ELF-1 (cell line): Measurements from ENCODE around the gene DNAH2.

ENCODE experiments used
- DNase-seq: peaks from one replicate; pipeline ENCODE4 v3.0.0-alpha.2; 2016; ENCODE audit warnings: low read depth, low spot score

Gene DNAH2, protein sequence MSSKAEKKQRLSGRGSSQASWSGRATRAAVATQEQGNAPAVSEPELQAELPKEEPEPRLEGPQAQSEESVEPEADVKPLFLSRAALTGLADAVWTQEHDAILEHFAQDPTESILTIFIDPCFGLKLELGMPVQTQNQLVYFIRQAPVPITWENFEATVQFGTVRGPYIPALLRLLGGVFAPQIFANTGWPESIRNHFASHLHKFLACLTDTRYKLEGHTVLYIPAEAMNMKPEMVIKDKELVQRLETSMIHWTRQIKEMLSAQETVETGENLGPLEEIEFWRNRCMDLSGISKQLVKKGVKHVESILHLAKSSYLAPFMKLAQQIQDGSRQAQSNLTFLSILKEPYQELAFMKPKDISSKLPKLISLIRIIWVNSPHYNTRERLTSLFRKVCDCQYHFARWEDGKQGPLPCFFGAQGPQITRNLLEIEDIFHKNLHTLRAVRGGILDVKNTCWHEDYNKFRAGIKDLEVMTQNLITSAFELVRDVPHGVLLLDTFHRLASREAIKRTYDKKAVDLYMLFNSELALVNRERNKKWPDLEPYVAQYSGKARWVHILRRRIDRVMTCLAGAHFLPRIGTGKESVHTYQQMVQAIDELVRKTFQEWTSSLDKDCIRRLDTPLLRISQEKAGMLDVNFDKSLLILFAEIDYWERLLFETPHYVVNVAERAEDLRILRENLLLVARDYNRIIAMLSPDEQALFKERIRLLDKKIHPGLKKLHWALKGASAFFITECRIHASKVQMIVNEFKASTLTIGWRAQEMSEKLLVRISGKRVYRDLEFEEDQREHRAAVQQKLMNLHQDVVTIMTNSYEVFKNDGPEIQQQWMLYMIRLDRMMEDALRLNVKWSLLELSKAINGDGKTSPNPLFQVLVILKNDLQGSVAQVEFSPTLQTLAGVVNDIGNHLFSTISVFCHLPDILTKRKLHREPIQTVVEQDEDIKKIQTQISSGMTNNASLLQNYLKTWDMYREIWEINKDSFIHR (N-terminal part only)

DNA sequence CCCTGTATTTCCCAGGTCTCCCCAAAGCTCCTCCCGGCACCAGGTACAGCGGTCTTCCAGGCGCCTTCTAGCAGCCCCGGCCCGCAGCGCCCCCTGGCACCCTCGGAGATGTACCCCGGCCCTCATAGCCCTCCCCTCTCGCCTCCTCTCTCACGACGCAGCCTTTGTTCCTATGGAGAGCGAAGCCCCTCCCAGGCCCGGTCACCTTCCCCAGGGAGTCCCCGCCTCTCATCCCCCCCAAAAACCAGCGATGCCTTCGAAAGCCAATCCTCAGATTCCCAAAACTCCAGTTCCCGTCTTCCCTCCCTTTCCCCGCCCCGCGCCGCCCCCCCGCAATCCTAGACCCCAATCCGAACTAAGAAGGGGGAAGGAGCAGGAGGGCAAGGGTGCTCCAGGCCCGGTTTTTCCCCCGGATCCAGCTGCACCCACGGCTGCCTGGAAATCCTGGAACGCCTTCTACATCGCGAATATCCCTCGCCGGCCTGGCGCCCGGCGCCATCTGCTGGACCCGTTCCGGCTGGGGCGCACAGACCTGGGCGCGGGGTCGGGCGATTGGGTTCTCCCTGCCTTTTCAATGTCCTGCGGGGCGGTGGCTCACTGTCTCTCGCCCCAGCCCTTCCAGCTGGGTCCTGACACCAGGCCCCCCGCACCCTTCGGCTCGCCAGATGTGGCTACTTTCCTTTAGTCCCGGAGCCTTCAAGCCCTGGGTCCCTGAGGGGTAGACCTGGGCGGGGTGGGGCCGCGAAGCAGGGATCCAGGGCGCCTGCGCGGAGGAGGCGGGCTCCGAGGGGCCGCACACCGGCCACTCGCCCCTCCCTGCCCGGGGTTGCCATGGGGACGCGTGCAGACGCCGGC, at the start of gene DNAH2:
Gene DNAH2, plus strand, starts transcription at position 844 of the 855 bp plus-strand sequence. CDS start 1,991 bp downstream, outside the sequence.
- peak; percentile 95 for DNase-seq

DNA sequence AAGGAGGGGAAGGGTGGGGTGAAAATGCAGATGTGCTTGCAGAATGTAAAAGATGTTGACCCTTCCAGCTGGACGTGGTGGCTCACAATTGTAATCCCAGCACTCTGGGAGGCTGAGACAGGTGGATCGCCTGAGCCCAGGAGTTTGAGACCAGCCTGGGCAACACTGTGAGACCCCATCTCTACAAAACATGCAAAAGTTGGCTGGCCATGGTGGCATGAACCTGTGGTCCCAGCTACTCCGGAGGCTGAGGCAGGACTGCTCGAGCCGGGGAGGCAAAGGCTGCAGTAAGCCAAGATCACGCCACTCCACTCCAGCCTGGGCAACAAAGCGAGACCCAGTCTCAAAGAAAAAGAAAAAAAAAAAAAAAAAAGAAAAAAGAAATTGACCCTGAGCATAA, 49.1 kb upstream of the DNAH2 start:
- no peak for DNase-seq

DNA sequence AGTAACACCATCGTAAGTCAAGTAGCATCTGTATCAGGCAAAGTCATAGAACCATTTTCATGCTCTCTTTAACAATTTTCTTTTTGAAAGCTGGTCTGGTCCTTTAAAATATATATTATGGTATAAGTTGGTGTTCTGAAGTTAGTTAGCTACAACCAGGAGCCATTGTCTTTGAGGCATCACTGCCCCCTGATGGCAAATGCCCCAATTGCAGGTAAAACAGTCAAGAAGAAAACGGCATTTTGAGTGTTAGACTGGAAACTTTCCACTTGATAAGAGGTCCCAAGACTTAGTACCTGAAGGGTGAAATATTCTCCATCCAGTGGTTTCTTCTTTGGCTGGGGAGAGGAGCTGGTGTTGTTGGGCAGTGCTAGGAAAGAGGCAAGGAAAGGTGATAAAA, 44.3 kb upstream of the DNAH2 start:
- peak; percentile 70 for DNase-seq

DNA sequence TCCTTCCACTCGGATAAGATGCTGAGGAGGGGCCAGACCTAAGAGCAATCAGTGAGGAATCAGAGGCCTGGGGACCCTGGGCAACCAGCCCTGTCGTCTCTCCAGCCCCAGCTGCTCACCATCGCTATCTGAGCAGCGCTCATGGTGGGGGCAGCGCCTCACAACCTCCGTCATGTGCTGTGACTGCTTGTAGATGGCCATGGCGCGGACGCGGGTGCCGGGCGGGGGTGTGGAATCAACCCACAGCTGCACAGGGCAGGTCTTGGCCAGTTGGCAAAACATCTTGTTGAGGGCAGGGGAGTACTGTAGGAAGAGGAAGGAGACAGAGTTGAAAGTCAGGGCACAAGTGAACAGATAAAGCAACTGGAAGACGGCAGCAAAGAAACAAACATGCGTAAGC, 42.6 kb upstream of the DNAH2 start:
- no peak for DNase-seq

GRCh38 chr17:7676533-7676932, 41.0 kb upstream of the DNAH2 start:
- peak; percentile 33 for DNase-seq

DNA sequence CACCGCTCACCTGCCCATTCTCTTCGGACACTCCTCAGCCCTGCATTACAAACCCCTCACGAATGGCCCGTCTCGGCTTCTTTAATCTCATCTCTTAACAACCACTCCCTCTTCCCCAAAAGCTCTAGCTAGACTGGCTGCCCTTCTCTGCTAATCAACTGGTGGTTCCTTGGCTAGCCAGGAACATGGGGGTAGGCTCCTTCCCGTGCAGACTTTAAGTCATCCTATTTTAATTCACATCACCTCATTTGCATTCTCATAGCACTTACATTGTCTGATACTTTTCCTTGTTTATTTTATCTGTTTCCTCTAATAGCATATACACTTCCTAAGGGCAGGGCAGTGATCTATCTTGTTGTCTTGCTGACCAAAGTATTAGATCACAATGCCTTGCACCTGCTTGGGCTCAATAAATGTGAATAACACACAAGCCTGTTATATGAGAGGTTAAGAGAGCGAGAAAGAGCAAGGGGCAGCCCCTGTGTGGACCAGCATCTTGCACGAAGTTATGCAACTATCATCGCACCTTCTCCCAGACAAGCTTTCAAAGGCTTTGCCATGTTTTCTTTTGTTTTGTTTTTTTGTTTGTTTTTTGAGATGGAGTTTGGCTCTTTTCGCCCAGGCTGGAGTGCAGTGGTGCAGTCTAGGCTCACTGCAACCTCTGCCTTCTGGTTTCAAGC, 40.0 kb upstream of the DNAH2 start:
- DNase-seq, result peak; percentile 73

GRCh38 chr17:7684851-7685532, 32.6 kb upstream of the DNAH2 start:
- no peak for DNase-seq

DNA sequence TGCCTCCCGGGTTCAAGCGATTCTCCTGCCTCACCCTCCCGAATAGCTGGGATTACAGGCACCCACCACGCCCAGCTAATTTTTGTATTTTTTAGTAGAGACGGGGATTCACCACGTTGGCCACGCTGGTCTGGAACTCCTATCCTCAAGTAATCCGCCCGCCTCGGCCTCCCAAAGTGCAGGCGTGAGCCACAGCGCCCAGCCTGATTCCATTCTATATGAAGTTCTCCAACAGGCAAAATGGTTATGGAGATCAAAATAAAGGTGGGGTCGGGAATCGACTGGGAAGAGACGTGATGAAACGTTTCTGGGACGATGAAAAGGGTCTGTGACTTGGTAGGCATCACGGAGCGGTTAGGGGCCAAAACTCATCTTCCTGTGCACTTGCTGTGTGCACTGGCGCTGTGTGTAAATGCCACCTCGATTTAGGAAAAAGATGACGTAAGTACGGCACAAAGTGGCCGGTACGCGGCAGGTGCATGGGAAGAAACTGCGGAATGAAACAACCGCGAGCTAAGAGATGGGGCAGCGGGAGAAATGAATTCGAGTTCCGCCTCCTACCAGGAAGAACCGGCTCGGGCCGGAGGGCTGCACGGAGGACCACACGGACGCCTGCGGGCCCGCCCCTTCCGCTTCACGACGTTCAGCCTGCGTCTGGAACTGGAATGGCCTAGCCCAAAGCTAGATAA, 31.9 kb upstream of the DNAH2 start:
- peak; percentile 98 for DNase-seq

DNA sequence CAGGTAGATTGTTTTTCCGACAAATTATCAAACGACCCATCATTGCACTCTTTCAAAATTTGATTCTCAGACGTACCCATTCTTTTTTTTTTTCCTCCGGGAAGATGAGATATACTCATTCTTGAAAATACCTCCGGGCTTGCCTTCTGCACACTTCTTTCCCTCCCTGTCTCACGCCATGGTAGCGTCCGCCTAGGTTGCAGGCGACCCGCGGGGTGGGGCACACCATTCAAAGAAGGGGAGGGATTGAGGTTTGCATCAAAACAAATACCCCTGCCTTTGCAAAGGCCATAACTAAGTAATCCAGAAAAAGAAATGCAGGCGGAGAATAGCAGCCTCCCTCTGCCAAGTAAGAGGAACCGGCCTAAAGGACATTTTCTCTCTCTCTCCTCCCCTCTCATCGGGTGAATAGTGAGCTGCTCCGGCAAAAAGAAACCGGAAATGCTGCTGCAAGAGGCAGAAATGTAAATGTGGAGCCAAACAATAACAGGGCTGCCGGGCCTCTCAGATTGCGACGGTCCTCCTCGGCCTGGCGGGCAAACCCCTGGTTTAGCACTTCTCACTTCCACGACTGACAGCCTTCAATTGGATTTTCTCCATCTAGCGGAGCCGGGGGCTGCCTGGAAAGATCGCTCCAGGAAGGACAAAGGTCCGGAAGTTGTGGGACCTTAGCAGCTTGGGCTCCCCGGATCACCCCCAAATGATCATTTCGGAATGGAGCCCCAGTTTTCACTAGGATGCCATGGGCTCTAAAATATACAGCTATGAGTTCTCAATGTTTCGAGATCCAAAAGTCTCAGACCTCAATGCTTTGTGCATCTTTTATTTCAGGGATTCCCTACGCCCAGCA, 31.1 kb upstream of the DNAH2 start:
- DNase-seq, result peak; percentile 95

- peak; percentile 95 for DNase-seq
Observed at GRCh38 chr17:7687072-7687907, 30.3 kb upstream of the DNAH2 start, which contains the start of gene TP53. Gene TP53, minus strand, starts transcription at chr17:7687490. Its CDS starts 10,896 bp downstream, at chr17:7676594.

DNA sequence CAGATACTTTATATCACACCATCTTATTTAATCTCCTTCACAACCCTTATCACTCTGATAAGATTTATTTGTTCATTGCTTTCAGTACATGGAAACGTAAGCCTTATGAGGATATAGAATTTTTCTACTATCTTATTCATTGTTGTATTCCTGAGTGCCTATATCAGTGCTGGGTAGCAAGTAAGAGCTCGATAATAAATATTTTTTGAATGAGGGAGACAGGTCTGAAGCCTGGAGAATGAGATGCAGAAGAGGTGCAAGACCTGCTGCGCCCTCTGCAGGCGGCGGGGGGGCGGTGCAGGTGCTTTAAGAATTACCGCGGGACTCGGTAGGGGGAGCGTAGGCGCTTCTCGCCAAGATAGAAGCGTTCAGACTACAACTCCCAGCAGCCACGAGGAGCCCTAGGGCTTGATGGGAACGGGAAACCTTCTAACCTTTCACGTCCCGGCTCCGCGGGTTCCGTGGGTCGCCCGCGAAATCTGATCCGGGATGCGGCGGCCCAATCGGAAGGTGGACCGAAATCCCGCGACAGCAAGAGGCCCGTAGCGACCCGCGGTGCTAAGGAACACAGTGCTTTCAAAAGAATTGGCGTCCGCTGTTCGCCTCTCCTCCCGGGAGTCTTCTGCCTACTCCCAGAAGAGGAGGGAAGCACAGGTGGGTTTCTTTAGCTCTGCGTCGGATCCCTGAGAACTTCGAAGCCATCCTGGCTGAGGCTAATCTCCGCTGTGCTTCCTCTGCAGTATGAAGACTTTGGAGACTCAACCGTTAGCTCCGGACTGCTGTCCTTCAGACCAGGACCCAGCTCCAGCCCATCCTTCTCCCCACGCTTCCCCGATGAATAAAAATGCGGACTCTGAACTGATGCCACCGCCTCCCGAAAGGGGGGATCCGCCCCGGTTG, 29.4 kb upstream of the DNAH2 start, which contains the start of gene WRAP53:
Gene WRAP53, plus strand, starts transcription at position 570 of the 900 bp plus-strand sequence. Its CDS starts 172 bp downstream, at position 742.
- DNase-seq, result peak; percentile 100

DNA sequence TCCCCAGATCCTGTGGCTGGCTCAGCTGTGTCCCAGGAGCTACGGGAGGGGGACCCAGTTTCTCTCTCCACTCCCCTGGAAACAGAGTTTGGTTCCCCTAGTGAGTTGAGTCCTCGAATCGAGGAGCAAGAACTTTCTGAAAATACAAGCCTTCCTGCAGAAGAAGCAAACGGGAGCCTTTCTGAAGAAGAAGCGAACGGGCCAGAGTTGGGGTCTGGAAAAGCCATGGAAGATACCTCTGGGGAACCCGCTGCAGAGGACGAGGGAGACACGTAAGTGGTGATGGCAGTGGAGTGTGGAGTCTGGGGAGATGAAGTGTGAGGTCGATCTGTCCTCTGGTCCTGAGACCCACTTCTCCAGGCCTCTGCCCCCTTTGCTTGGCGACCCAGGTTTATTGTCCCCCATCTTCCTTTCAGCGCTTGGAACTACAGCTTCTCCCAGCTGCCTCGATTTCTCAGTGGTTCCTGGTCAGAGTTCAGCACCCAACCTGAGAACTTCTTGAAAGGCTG, 28.7 kb upstream of the DNAH2 start:
- no peak for DNase-seq

DNA sequence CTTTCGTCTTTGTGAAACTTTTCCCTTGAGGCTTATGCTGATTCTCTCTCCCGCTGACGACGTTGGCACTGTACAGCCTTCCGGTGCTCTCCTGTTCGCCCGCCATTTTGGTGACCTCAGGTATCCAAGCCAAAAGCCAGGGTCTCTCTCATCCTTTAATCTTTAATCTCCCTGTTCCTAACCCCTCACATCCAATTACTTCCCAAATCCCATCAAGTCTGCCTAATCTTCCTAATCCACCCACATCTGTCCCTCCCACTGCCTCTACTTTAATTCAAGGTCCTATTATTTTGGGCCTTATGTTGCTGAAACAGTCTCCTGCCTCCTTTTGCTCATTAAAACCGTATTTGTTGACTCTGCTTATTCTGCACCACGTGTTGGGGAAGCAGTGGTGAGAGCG, 22.0 kb upstream of the DNAH2 start:
- DNase-seq, result no peak

DNA sequence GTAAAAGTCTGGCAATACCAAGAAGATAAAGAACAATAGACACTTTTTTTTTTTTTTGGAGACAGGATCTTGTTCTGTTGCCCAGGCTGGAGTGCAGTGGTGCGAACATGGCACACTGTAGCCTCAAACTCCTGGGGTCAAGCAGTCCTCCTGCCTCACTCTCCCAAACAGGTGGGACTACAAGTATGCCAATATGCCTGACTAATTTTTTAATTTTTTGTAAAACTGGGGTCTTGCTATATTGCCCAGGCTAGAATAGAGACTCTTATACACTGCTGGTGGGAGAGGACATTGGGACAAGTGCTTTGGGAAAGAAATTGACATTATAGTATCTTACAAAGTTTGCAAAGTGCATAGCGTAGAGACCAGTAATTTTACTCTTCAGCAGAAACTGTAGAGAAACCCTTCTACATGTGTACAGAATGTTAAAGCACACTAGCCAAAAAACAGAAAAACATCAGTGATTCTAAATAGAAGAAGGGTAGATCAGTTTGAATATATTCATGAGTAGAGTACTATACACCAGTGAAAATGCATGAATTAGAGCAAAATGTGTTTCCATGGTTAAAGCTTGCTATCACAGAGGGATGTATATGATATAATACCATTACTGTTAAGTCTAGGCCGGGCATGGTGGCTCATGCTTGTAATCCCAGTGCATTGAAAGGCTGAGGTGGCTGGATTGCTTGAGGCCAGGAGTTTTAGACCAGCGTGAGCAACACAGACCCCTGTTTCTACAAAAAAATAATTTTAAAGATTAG, 19.5 kb upstream of the DNAH2 start:
- no peak for DNase-seq

GRCh38 chr17:7700510-7700909, 17.0 kb upstream of the DNAH2 start:
- DNase-seq, result no peak

GRCh38 chr17:7701681-7702080, 15.9 kb upstream of the DNAH2 start:
- no peak for DNase-seq
